Measurements from ENCODE around the gene TLE7. TPM values are rescaled to one million over a fixed set of nuclear protein-coding genes. Genes with fewer than 3 reads are reported as not detected.

TLE7 gene
- total and polyA plus RNA-seq, 2 donors from 2014 or later, result not detected

DNA sequence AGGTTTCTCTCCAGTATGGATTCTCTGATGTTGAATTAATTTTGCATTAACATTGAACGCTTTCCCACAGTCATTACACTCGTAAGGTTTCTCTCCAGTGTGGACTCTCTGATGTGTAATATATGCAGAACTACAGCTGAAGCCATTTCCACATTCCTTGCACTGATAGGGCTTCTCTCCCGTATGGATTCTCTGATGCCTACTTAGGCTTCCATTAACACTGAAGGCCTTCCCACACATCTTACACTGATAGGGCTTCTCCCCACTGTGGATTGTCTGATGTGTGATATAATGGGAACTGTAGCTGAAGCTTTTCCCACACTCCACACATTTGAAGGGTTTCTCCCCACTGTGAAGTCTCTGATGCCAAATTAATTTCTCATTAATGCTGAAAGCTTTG, 7.2 kb upstream of the TLE7 start:
- H3K9me3 ChIP-seq (ENCODE audit: control insufficient read depth in 2 of 3, insufficient read depth in 1 of 3, low read length in 3 of 3), result peaks cover 20 to 84% (median 41%) of the 10 kb centered on the region in 3 donors
- intact Hi-C loops (cut with DNase I), result no loop called here
- DNase-seq (no peak), FAIRE-seq (no peak)
- H3K27ac ChIP-seq (ENCODE audit: low read depth in 2 of 2, low read length in 2 of 2), result no peak overlapping the region
- peak overlapping the region in 1 of 3 donors; percentile 12 for H3K4me3 ChIP-seq (ENCODE audit: low read length in 3 of 3)
- H3K36me3 ChIP-seq (ENCODE audit: control insufficient read depth in 2 of 3, insufficient read depth in 3 of 3, low read length in 3 of 3), result peaks cover 26 to 60% (median 37%) of the 10 kb centered on the region in 3 donors
- TF ChIP-seq, protein P1, sequence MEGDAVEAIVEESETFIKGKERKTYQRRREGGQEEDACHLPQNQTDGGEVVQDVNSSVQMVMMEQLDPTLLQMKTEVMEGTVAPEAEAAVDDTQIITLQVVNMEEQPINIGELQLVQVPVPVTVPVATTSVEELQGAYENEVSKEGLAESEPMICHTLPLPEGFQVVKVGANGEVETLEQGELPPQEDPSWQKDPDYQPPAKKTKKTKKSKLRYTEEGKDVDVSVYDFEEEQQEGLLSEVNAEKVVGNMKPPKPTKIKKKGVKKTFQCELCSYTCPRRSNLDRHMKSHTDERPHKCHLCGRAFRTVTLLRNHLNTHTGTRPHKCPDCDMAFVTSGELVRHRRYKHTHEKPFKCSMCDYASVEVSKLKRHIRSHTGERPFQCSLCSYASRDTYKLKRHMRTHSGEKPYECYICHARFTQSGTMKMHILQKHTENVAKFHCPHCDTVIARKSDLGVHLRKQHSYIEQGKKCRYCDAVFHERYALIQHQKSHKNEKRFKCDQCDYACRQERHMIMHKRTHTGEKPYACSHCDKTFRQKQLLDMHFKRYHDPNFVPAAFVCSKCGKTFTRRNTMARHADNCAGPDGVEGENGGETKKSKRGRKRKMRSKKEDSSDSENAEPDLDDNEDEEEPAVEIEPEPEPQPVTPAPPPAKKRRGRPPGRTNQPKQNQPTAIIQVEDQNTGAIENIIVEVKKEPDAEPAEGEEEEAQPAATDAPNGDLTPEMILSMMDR (IDR thresholded peaks at IDR 0.05; ENCODE audit: borderline replicate concordance, extremely low read depth, insufficient read depth), result no peak
- H3K9ac ChIP-seq (ENCODE audit: low read length in 3 of 3), result no peak overlapping the region
- no peaks in the 10 kb centered on the region for H3K4me1 ChIP-seq (ENCODE audit: control insufficient read depth in 2 of 3, insufficient read depth in 2 of 3, low read depth in 1 of 3, low read length in 3 of 3)
- no peaks in the 10 kb centered on the region for H3K27me3 ChIP-seq (ENCODE audit: control insufficient read depth, insufficient read depth, low read length)

DNA sequence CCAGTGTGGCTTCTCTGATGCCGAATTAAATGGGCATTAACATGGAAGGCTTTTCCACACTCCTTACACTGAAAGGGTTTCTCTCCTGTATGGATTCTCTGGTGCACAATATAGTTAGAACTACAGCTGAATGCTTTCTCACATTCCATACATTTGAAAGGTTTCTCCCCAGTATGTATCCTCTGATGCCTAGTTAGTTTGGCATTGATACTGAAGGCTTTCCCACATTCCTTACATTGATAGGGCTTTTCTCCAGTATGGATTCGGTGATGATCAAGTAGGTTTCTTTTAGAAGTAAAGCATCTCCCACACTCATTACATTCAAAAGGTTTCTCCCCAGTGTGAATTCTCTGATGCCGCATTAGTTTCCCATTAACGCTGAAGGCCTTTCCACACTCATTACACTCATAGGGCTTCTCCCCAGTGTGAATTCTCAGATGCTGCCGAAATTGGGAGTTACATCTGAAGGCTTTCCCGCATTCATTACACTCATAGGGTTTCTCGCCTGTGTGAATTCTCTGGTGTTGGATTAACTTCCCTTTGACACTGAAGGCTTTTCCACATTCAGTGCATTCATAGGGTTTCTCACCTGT, 6.5 kb upstream of the TLE7 start:
- FAIRE-seq (no peak), DNase-seq (no peak)
- Histone ChIP-seq H3K27me3 (ENCODE audit: control insufficient read depth, insufficient read depth, low read length) (no peaks in the 10 kb centered on the region), H3K9me3 (ENCODE audit: control insufficient read depth in 2 of 3, insufficient read depth in 1 of 3, low read length in 3 of 3) (peaks cover 20 to 90% (median 41%) of the 10 kb centered on the region in 3 donors), H3K27ac (ENCODE audit: low read depth in 2 of 2, low read length in 2 of 2) (no peak overlapping the region), H3K4me3 (ENCODE audit: low read length in 3 of 3) (peak overlapping the region in 1 of 3 donors; percentile 26), H3K36me3 (ENCODE audit: control insufficient read depth in 2 of 3, insufficient read depth in 3 of 3, low read length in 3 of 3) (peaks cover 26 to 53% (median 37%) of the 10 kb centered on the region in 3 donors), H3K9ac (ENCODE audit: low read length in 3 of 3) (no peak overlapping the region), H3K4me1 (ENCODE audit: control insufficient read depth in 2 of 3, insufficient read depth in 2 of 3, low read depth in 1 of 3, low read length in 3 of 3) (no peaks in the 10 kb centered on the region)
- intact Hi-C loops (cut with DNase I), result no loop called here
- TF ChIP-seq, protein P1 (IDR thresholded peaks at IDR 0.05; ENCODE audit: borderline replicate concordance, extremely low read depth, insufficient read depth), result no peak

DNA sequence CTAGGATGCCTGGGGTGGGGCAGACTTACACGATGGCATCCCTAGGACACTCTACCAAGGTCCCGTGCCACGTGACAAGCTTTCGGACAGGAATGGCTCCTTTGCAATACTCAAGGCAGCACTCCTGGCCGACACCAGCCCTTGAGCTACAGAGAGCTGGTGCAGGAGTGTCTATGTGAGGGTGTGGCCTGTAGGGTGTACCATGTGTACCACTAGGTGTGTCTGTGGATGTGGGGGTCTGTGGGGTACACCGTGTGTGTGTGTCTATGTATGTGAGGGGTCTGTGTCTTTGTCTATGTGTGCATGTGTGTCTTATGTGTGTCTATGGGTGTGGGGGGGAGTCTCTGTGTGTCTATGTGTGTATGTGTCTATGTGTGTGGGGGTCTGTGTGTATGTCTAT, 1.9 kb upstream of the TLE7 start:
- H3K27ac ChIP-seq (ENCODE audit: low read depth in 2 of 2, low read length in 2 of 2), result no peak overlapping the region
- H3K4me3 ChIP-seq (ENCODE audit: low read length in 3 of 3), result no peak overlapping the region
- peaks cover 6 to 8% (median 8%) of the 10 kb centered on the region in 3 donors for H3K36me3 ChIP-seq (ENCODE audit: control insufficient read depth in 2 of 3, insufficient read depth in 3 of 3, low read length in 3 of 3)
- FAIRE-seq (no peak), DNase-seq (no peak)
- intact Hi-C loops (cut with DNase I), result no loop called here
- peaks cover 8 to 55% (median 18%) of the 10 kb centered on the region in 3 donors for H3K9me3 ChIP-seq (ENCODE audit: control insufficient read depth in 2 of 3, insufficient read depth in 1 of 3, low read length in 3 of 3)
- H3K27me3 ChIP-seq (ENCODE audit: control insufficient read depth, insufficient read depth, low read length), result no peaks in the 10 kb centered on the region
- no peaks in the 10 kb centered on the region for H3K4me1 ChIP-seq (ENCODE audit: control insufficient read depth in 2 of 3, insufficient read depth in 2 of 3, low read depth in 1 of 3, low read length in 3 of 3)
- TF ChIP-seq, protein P1 (IDR thresholded peaks at IDR 0.05; ENCODE audit: borderline replicate concordance, extremely low read depth, insufficient read depth), result no peak
- no peak overlapping the region for H3K9ac ChIP-seq (ENCODE audit: low read length in 3 of 3)

All from kidney (tissue), 14 donors.